WTC11 (cell line): ENCODE results near the gene PAPOLG. TPM values are rescaled to one million over a fixed set of nuclear protein-coding genes. Genes with fewer than 3 reads are reported as not detected.

Experiments used
- ATAC-seq: fragments of 200-7000 bp; cut with Tn5 transposase; 2 replicates; pipeline ENCODE4 v1.10.0; 2021; ENCODE audit warnings: mild to moderate bottlenecking, moderate library complexity
- CTCF ChIA-PET: fragments of 300-600 bp; sonication (Branson Sonifier 250); formaldehyde crosslinking; loops from one replicate; lab custom pipeline; 2021; ENCODE audit warnings: antibody characterized with exemption; lab: Charles Lee
- POLR2A ChIA-PET: fragments of 350-600 bp; sonication (Branson Sonifier 250); formaldehyde crosslinking; loops from one replicate; lab custom pipeline; 2021; ENCODE audit warnings: antibody characterized with exemption; lab: Charles Lee
- DNase-seq: peaks from one replicate; pipeline ENCODE4 v3.0.0; 2021; ENCODE audit warnings: low spot score
- H3K27ac Mint-ChIP-seq: 2 replicates; pipeline ENCODE4 v1.8.0; 2021; ENCODE audit warnings: mixed read lengths
- H3K27me3 Mint-ChIP-seq: 2 replicates; pipeline ENCODE4 v1.8.0; 2021; ENCODE audit warnings: low read depth, mild to moderate bottlenecking, moderate library complexity, mixed read lengths
- H3K36me3 Mint-ChIP-seq: 2 replicates; pipeline ENCODE4 v1.8.0; 2021; ENCODE audit warnings: mixed read lengths
- H3K4me1 Mint-ChIP-seq: 2 replicates; pipeline ENCODE4 v1.8.0; 2022; ENCODE audit warnings: mixed read lengths
- H3K4me3 Mint-ChIP-seq: 2 replicates; pipeline ENCODE4 v1.8.0; 2021; ENCODE audit warnings: mild to moderate bottlenecking, moderate library complexity, mixed read lengths
- H3K9me3 Mint-ChIP-seq: 2 replicates; pipeline ENCODE4 v1.8.0; 2021; ENCODE audit warnings: mixed read lengths
- ATF1 ChIP-seq: sonication (generic); formaldehyde crosslinking; IDR thresholded peaks from 2 replicates; pipeline ENCODE4 v1.8.1; 2023; ENCODE audit warnings: mild to moderate bottlenecking, moderate library complexity, missing genetic modification reagents
- CREB1 ChIP-seq: sonication (generic); formaldehyde crosslinking; IDR thresholded peaks from 2 replicates; pipeline ENCODE4 v1.8.0; 2023; ENCODE audit warnings: mild to moderate bottlenecking, missing genetic modification reagents
- ESRRA ChIP-seq: sonication (generic); formaldehyde crosslinking; IDR thresholded peaks from 2 replicates; pipeline ENCODE4 v1.8.1; 2022; ENCODE audit warnings: mild to moderate bottlenecking, missing genetic modification reagents, borderline replicate concordance
- FOXJ3 ChIP-seq: sonication (generic); formaldehyde crosslinking; IDR thresholded peaks from 2 replicates; pipeline ENCODE4 v1.9.0; 2021; ENCODE audit warnings: missing genetic modification reagents, mild to moderate bottlenecking, borderline replicate concordance
- FOXK1 ChIP-seq: sonication (generic); formaldehyde crosslinking; IDR thresholded peaks from 2 replicates; pipeline ENCODE4 v1.8.0; 2022; ENCODE audit warnings: mild to moderate bottlenecking, moderate library complexity, missing genetic modification reagents
- GRHL2 ChIP-seq: fragments of 250-450 bp; sonication (Bioruptor Pico); IDR thresholded peaks from 2 replicates; pipeline ENCODE4 v1.8.0; 2022; ENCODE audit warnings: mild to moderate bottlenecking, moderate library complexity; ENCODE audit not compliant: insufficient replicate concordance, severe bottlenecking
- IRF2 ChIP-seq: sonication (generic); formaldehyde crosslinking; IDR thresholded peaks from 2 replicates; pipeline ENCODE4 v1.8.0; 2022; ENCODE audit warnings: low read depth, missing genetic modification reagents, borderline replicate concordance
- KAT7 ChIP-seq: sonication (generic); formaldehyde crosslinking; IDR thresholded peaks from 2 replicates; pipeline ENCODE4 v1.8.1; 2023; ENCODE audit warnings: missing genetic modification reagents, mild to moderate bottlenecking, borderline replicate concordance
- NFYB ChIP-seq: sonication (generic); formaldehyde crosslinking; conservative IDR thresholded peaks from 2 replicates; pipeline ENCODE4 v1.8.0; 2022; ENCODE audit warnings: low read depth, missing genetic modification reagents
- NR1H2 ChIP-seq: sonication (generic); formaldehyde crosslinking; IDR thresholded peaks from 2 replicates; pipeline ENCODE4 v1.9.0; 2021; ENCODE audit warnings: mild to moderate bottlenecking, moderate library complexity, missing genetic modification reagents
- SMAD3 ChIP-seq: sonication (generic); formaldehyde crosslinking; IDR thresholded peaks from 2 replicates; pipeline ENCODE4 v1.8.0; 2022; ENCODE audit warnings: missing genetic modification reagents, mild to moderate bottlenecking, borderline replicate concordance
- SOX15 ChIP-seq: fragments of 250-450 bp; sonication (Bioruptor Pico); IDR thresholded peaks from 2 replicates; pipeline ENCODE4 v1.9.0; 2021; ENCODE audit warnings: mild to moderate bottlenecking
- TCF7 ChIP-seq: sonication (generic); formaldehyde crosslinking; IDR thresholded peaks from 2 replicates; pipeline ENCODE4 v1.8.0; 2022; ENCODE audit warnings: mild to moderate bottlenecking, low read depth, missing genetic modification reagents, moderate library complexity
- ZBTB21 ChIP-seq: sonication (generic); formaldehyde crosslinking; IDR thresholded peaks from 2 replicates; pipeline ENCODE4 v1.8.1; 2023; ENCODE audit warnings: mild to moderate bottlenecking, missing genetic modification reagents, borderline replicate concordance
- ZNF416 ChIP-seq: fragments of 250-450 bp; sonication (Bioruptor Pico); IDR thresholded peaks from 2 replicates; pipeline ENCODE4 v1.9.0; 2021; ENCODE audit warnings: mild to moderate bottlenecking, inconsistent platforms
- total RNA-seq: library from RNA; stranded (reverse); gene quantifications from 3 replicates; pipeline ENCODE4 v1.2.3, GENCODE V29; 2021
- TF ChIP-seq, protein P1 (sequence below): sonication (generic); formaldehyde crosslinking; IDR thresholded peaks from 2 replicates; pipeline ENCODE4 v1.8.1; 2022; ENCODE audit warnings: missing genetic modification reagents, borderline replicate concordance
- TF ChIP-seq, protein P2 (sequence below): sonication (generic); formaldehyde crosslinking; IDR thresholded peaks from 2 replicates; pipeline ENCODE4 v1.8.0; 2022; ENCODE audit warnings: mild to moderate bottlenecking, missing genetic modification reagents
- TF ChIP-seq, protein P3 (sequence below): fragments of 250-450 bp; sonication (Bioruptor Pico); IDR thresholded peaks from 2 replicates; pipeline ENCODE4 v1.8.0; 2021; ENCODE audit warnings: mild to moderate bottlenecking

Gene PAPOLG
- total RNA-seq, 1 experiment from 2014 or later, result 22.5 TPM

DNA sequence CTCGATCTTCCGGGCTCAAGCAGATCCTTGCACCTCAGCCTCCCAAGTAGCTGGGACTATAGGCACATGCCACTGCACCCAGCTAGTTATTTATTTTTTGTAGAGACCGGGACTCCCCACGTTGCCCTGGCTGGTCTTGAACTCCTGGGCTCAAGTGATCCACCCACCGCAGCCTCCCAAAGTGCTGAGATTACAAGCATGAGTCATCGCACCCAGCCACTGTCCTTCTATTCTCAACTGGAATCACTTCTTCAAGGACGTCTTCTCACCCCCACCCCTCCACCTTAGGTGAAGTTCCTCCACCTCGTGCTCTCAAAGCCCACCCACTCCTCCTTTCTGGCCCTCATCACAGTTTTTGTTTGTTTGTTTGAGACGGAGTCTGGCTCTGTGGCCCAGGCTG, 71.3 kb downstream of the PAPOLG start:
- Mint-ChIP-seq H3K4me1 (peaks cover 12% of the 10 kb centered on the region), H3K36me3 (no peaks in the 10 kb centered on the region), H3K9me3 (no peaks in the 10 kb centered on the region), H3K27me3 (no peaks in the 10 kb centered on the region; the same call in 1 of the 2 replicates), H3K4me3 (no peak overlapping the region), H3K27ac (no peak overlapping the region)
- no peak for ATAC-seq
- ChIA-PET POLR2A (no interaction called here), CTCF (no interaction called here)
- no peak for DNase-seq
- TF ChIP-seq SOX15 (CRISPR knock-in tag) (no peak), ZNF416 (CRISPR knock-in tag) (no peak), ATF1 (CRISPR knock-in tag) (no peak), IRF2 (CRISPR knock-in tag) (no peak)
- TF ChIP-seq, protein P1, sequence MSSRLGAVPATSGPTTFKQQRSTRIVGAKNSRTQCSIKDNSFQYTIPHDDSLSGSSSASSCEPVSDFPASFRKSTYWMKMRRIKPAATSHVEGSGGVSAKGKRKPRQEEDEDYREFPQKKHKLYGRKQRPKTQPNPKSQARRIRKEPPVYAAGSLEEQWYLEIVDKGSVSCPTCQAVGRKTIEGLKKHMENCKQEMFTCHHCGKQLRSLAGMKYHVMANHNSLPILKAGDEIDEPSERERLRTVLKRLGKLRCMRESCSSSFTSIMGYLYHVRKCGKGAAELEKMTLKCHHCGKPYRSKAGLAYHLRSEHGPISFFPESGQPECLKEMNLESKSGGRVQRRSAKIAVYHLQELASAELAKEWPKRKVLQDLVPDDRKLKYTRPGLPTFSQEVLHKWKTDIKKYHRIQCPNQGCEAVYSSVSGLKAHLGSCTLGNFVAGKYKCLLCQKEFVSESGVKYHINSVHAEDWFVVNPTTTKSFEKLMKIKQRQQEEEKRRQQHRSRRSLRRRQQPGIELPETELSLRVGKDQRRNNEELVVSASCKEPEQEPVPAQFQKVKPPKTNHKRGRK (CRISPR knock-in tag), result no peak
- TF ChIP-seq, protein P2, sequence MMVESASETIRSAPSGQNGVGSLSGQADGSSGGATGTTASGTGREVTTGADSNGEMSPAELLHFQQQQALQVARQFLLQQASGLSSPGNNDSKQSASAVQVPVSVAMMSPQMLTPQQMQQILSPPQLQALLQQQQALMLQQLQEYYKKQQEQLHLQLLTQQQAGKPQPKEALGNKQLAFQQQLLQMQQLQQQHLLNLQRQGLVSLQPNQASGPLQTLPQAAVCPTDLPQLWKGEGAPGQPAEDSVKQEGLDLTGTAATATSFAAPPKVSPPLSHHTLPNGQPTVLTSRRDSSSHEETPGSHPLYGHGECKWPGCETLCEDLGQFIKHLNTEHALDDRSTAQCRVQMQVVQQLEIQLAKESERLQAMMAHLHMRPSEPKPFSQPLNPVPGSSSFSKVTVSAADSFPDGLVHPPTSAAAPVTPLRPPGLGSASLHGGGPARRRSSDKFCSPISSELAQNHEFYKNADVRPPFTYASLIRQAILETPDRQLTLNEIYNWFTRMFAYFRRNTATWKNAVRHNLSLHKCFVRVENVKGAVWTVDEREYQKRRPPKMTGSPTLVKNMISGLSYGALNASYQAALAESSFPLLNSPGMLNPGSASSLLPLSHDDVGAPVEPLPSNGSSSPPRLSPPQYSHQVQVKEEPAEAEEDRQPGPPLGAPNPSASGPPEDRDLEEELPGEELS (CRISPR knock-in tag), result no peak

DNA sequence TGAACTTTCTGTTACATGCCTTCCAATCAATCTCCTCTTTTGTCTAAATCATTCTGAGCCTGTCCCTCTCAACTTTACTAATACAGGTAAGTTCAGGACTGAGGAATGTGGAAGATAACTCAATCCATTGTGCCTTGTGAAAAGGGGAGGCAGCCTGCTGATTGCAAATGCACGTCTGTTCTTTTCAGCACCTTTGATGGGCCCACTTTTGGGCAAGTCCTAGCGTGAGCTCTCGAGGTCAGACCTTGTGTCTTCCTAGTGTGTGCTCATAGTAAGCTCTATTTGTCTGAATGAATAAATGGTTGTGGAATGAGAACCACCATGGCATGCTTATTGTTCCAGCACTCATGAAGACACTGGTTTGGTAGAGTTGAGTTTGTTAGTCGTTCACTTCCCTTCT, 74.9 kb downstream of the PAPOLG start:
- no peak overlapping the region for H3K27ac Mint-ChIP-seq
- POLR2A ChIA-PET, result no interaction called here
- no peak for TF ChIP-seq FOXJ3 (CRISPR knock-in tag)
- TF ChIP-seq GRHL2, result no peak
- TF ChIP-seq, protein P1 (CRISPR knock-in tag), result no peak
- no peak for TF ChIP-seq KAT7 (CRISPR knock-in tag)

DNA sequence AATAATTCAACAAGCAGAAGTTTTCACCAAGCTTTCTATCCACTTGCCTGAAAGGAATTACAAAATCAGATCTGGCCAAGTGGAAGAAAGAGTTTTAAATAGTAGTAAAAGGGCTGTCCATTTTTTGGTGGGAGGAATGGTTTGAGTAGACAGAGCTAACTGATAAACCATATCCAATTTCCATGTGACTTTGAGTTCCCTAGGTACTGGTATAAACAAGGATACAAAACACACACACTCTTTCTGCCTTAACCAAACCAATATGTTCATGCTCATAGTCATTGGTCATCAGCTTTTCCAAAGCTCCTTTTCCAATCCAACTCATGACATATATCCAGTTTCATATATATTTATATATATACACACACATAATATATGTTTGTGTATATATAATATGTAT, 75.9 kb downstream of the PAPOLG start:
- ATAC-seq, result no peak

More for the DNA sequence above, 74.9 kb downstream of the PAPOLG start:
- Mint-ChIP-seq H3K4me3 (no peak overlapping the region), H3K4me1 (peaks cover 12% of the 10 kb centered on the region), H3K9me3 (no peaks in the 10 kb centered on the region), H3K27me3 (peaks cover 22% of the 10 kb centered on the region), H3K36me3 (no peaks in the 10 kb centered on the region)
- CTCF ChIA-PET, result no interaction called here
- ATAC-seq (no peak), DNase-seq (no peak)

DNA sequence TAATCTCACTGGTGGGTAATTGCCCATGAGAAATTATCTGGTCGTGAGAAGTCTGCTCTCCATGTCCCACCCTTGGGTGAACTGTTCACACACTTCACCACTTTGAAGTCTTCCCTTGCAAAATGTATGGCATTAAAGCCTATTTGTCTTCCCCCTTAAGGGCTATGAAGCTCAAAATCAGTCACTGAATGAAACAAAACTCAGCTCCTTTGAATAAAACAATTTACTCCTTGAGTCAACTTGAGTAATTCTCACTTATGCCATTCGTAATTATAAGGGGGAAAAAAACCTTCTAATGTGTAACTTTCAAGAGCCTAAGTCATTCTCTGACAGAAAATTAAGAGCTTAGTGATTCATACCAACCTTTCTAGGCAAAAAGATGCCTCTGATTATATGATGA, 76.6 kb downstream of the PAPOLG start:
- H3K4me3 Mint-ChIP-seq, result no peak overlapping the region
- H3K9me3 Mint-ChIP-seq, result no peaks in the 10 kb centered on the region
- POLR2A ChIA-PET, result no interaction called here
- ATAC-seq (no peak), DNase-seq (no peak)
- H3K27me3 Mint-ChIP-seq, result peaks cover 38% of the 10 kb centered on the region
- H3K4me1 Mint-ChIP-seq, result peaks cover 12% of the 10 kb centered on the region
- no peak overlapping the region for H3K27ac Mint-ChIP-seq
- H3K36me3 Mint-ChIP-seq, result no peaks in the 10 kb centered on the region
- CTCF ChIA-PET, result no interaction called here
- TF ChIP-seq SMAD3 (CRISPR knock-in tag) (no peak), NFYB (CRISPR knock-in tag) (no peak), NR1H2 (CRISPR knock-in tag) (no peak), KAT7 (CRISPR knock-in tag) (no peak), FOXK1 (no peak), ESRRA (CRISPR knock-in tag) (no peak), ZBTB21 (CRISPR knock-in tag) (no peak)
- TF ChIP-seq, protein P3, sequence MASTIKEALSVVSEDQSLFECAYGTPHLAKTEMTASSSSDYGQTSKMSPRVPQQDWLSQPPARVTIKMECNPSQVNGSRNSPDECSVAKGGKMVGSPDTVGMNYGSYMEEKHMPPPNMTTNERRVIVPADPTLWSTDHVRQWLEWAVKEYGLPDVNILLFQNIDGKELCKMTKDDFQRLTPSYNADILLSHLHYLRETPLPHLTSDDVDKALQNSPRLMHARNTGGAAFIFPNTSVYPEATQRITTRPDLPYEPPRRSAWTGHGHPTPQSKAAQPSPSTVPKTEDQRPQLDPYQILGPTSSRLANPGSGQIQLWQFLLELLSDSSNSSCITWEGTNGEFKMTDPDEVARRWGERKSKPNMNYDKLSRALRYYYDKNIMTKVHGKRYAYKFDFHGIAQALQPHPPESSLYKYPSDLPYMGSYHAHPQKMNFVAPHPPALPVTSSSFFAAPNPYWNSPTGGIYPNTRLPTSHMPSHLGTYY (CRISPR knock-in tag), result no peak

More for the DNA sequence above, 75.9 kb downstream of the PAPOLG start:
- no peak for TF ChIP-seq FOXK1
- TF ChIP-seq TCF7 (CRISPR knock-in tag), result no peak
- no peak for TF ChIP-seq CREB1 (CRISPR knock-in tag)
- TF ChIP-seq, all 79 proteins: peak for 0
- no peak overlapping the region for H3K27ac Mint-ChIP-seq
- no peaks in the 10 kb centered on the region for H3K36me3 Mint-ChIP-seq
- H3K4me3 Mint-ChIP-seq, result no peak overlapping the region
- no peak for DNase-seq
- ChIA-PET POLR2A (interaction anchor here (0.6 kb wide), 1 partner anchor 106 kb away, joined by 3 read pairs; no protein-coding TSS in a partner anchor), CTCF (interaction anchor here (0.6 kb wide), 1 partner anchor 165 kb away, joined by 4 read pairs; no protein-coding TSS in a partner anchor)
- peaks cover 12% of the 10 kb centered on the region for H3K4me1 Mint-ChIP-seq
- no peaks in the 10 kb centered on the region for H3K9me3 Mint-ChIP-seq
- peaks cover 31% of the 10 kb centered on the region for H3K27me3 Mint-ChIP-seq
